ENCODE results near the gene AURKA. TPM values are rescaled to one million over a fixed set of nuclear protein-coding genes. Genes with fewer than 3 reads are reported as not detected.
A peak's percentile ranks its signal among the peaks of the same experiment; 100 is the strongest.

The AURKA gene
- total RNA-seq, result 38.2 TPM
- polyA plus RNA-seq, result 4.1 TPM
- long read RNA-seq, donor 1, partial matches to known transcripts, result 0 of 1 reads
- long read RNA-seq, donor 1, other reads (novel, unspliced or antisense), result 0 of 1 reads
- long read RNA-seq, donor 2, partial matches to known transcripts, result 15 of 25 reads
- long read RNA-seq, donor 2, other reads (novel, unspliced or antisense), result 0 of 25 reads
- long read RNA-seq, donor 3, partial matches to known transcripts, result 5 of 14 reads
- long read RNA-seq, donor 3, other reads (novel, unspliced or antisense), result 0 of 14 reads
- long read RNA-seq, donor 4, partial matches to known transcripts, result 0 of 4 reads
- long read RNA-seq, donor 4, other reads (novel, unspliced or antisense), result 0 of 4 reads
- long read RNA-seq, donor 5, partial matches to known transcripts, result 0 of 9 reads
- long read RNA-seq, donor 5, other reads (novel, unspliced or antisense), result 0 of 9 reads
- long read RNA-seq, donor 6, partial matches to known transcripts, result 0 of 5 reads
- long read RNA-seq, donor 6, other reads (novel, unspliced or antisense), result 0 of 5 reads
- long read RNA-seq, donor 7, partial matches to known transcripts, result 0 of 13 reads
- long read RNA-seq, donor 7, other reads (novel, unspliced or antisense), result 0 of 13 reads
- long read RNA-seq, donor 8, partial matches to known transcripts, result 0 of 2 reads
- long read RNA-seq, donor 8, other reads (novel, unspliced or antisense), result 0 of 2 reads
- long read RNA-seq, donor 9, partial matches to known transcripts, result 0 of 6 reads
- long read RNA-seq, donor 9, other reads (novel, unspliced or antisense), result 0 of 6 reads
- long read RNA-seq, donor 10, partial matches to known transcripts, result 0 of 8 reads
- long read RNA-seq, donor 10, other reads (novel, unspliced or antisense), result 0 of 8 reads

DNA sequence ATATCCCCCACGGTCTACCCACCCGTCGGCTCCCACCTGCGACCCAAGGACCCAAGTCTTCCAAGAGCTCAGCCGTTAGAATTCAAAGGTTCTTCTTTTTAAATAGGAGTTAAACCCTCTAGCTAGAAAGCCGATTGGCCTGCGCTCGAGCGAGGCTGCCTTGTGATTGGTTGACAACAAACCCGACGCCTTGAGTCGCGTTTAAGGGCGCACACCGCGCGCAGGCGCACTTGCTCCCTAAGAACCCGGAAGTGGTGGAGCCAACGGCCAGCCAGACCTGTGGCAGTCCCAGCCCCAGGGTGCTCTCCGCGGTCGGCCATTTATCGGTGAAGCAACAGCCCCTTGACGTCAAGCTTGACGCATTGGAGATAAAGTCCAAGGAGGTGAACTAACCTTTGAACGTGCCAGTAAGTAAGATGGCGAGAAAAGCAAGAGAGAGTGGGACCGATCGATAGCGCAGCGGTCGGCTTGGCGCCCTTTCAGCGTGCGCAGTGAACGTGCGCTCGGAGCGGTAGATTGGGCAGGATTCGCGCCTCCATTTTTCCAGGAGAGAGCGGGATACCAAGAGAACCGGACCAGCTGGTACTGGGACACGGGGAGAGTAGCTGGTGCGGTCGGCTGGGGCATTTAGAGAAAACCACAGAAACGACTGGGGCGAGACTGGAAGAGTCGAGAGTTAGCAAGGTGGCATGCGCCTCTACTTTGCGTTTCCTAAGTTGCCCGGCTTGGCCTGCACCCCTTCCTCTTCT, at the start of gene AURKA, which contains the start of gene CSTF1:
Gene AURKA (minus strand): TSS at position 84 of the 749 bp plus-strand sequence. CDS start 4,018 bp downstream, outside the sequence.
Gene CSTF1 (plus strand): TSS at position 514 of the 749 bp plus-strand sequence. CDS start 2,908 bp downstream, outside the sequence.
- Histone ChIP-seq H3K4me3 (ENCODE audit: low read length in 2 of 2) (peak within 1 kb of the TSS; percentile 77 to 80), H3K27ac (ENCODE audit: low read depth in 1 of 2, low read length in 1 of 2) (peak within 1 kb of the TSS; percentile 89 to 99), H3K9me3 (ENCODE audit: control insufficient read depth in 2 of 2, insufficient read depth in 1 of 2, low read length in 1 of 2) (no peaks in the 10 kb centered on the region), H3K4me1 (ENCODE audit: control insufficient read depth in 2 of 2, insufficient read depth in 2 of 2, low read length in 2 of 2) (peaks cover 16 to 17% of the 10 kb centered on the region in 2 donors), H3K27me3 (ENCODE audit: control insufficient read depth in 2 of 2, insufficient read depth in 1 of 2, low read length in 1 of 2) (no peaks in the 10 kb centered on the region), H3K36me3 (ENCODE audit: control insufficient read depth in 2 of 2, insufficient read depth in 2 of 2, low read length in 1 of 2) (peaks cover 17 to 48% of the 10 kb centered on the region in 2 donors)
- WGBS, result under 1% methylated on average over 53 of the region's 53 CpGs
- peak; percentile 94 to 99 (median 98) for DNase-seq (ENCODE audit: low read depth in 6 of 9, low spot score in 9 of 9)

- Histone ChIP-seq H3K9me3 (ENCODE audit: control insufficient read depth in 2 of 2, insufficient read depth in 1 of 2, low read length in 1 of 2) (no peaks in the 10 kb centered on the region), H3K27me3 (ENCODE audit: control insufficient read depth in 2 of 2, insufficient read depth in 1 of 2, low read length in 1 of 2) (no peaks in the 10 kb centered on the region), H3K27ac (ENCODE audit: low read depth in 1 of 2, low read length in 1 of 2) (peak overlapping the region in 1 of 2 donors; percentile 48), H3K4me3 (ENCODE audit: low read length in 2 of 2) (no peak overlapping the region), H3K4me1 (ENCODE audit: control insufficient read depth in 2 of 2, insufficient read depth in 2 of 2, low read length in 2 of 2) (peaks cover 14 to 32% of the 10 kb centered on the region in 2 donors), H3K36me3 (ENCODE audit: control insufficient read depth in 2 of 2, insufficient read depth in 2 of 2, low read length in 1 of 2) (no peaks in the 10 kb centered on the region)
- 33% methylated on average over 4 of the region's 4 CpGs for WGBS
- DNase-seq (ENCODE audit: low read depth in 6 of 9, low spot score in 9 of 9), result peak in 7 of 9 donors; percentile 26 to 83 (median 50)
Observed at GRCh38 chr20:56440346-56441007, 48.5 kb upstream of the AURKA start.

- Histone ChIP-seq H3K4me3 (ENCODE audit: low read length in 2 of 2) (no peak overlapping the region), H3K27me3 (ENCODE audit: control insufficient read depth in 2 of 2, insufficient read depth in 1 of 2, low read length in 1 of 2) (no peaks in the 10 kb centered on the region), H3K36me3 (ENCODE audit: control insufficient read depth in 2 of 2, insufficient read depth in 2 of 2, low read length in 1 of 2) (no peaks in the 10 kb centered on the region), H3K4me1 (ENCODE audit: control insufficient read depth in 2 of 2, insufficient read depth in 2 of 2, low read length in 2 of 2) (peaks cover 14 to 32% of the 10 kb centered on the region in 2 donors), H3K9me3 (ENCODE audit: control insufficient read depth in 2 of 2, insufficient read depth in 1 of 2, low read length in 1 of 2) (no peaks in the 10 kb centered on the region), H3K27ac (ENCODE audit: low read depth in 1 of 2, low read length in 1 of 2) (peak overlapping the region; percentile 10 to 48)
- 26% methylated on average over 5 of the region's 5 CpGs for WGBS
- DNase-seq (ENCODE audit: low read depth in 6 of 9, low spot score in 9 of 9), result peak in 2 of 9 donors; percentile 32 to 58
Observed at GRCh38 chr20:56439771-56440291, 47.8 kb upstream of the AURKA start.

- H3K36me3 ChIP-seq (ENCODE audit: control insufficient read depth in 2 of 2, insufficient read depth in 2 of 2, low read length in 1 of 2), result no peaks in the 10 kb centered on the region
- H3K27ac ChIP-seq (ENCODE audit: low read depth in 1 of 2, low read length in 1 of 2), result no peak overlapping the region
Observed at GRCh38 chr20:56438284-56438683, 46.3 kb upstream of the AURKA start.

DNA sequence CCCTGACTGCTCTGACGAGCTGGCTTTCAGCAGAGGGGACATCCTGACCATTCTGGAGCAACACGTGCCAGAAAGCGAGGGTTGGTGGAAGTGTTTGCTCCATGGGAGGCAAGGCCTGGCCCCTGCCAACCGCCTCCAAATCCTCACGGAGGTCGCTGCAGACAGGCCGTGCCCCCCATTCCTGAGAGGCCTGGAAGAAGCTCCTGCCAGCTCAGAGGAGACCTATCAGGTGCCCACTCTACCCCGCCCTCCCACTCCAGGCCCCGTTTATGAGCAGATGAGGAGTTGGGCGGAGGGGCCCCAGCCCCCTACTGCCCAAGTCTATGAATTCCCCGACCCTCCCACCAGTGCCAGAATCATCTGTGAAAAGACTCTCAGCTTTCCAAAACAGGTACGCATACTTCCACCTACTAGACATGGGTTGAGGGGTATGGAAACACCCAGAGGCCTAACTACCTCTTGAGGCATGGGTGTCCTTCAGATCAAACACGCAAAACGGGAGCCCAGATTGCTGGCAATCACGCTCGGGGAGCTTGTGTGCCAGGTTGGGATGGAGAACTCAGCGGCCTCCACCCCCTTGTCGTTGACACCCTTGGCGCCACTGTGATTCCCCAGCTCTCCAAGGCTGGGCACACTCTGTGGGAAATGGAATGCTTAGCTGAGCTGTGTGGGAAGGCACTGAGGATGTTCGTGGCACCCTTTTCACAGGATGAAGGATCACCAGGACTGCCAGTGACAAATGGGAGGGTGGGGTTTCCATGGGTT, 45.4 kb upstream of the AURKA start:
- no peaks in the 10 kb centered on the region for H3K9me3 ChIP-seq (ENCODE audit: control insufficient read depth in 2 of 2, insufficient read depth in 1 of 2, low read length in 1 of 2)
- H3K4me1 ChIP-seq (ENCODE audit: control insufficient read depth in 2 of 2, insufficient read depth in 2 of 2, low read length in 2 of 2), result peaks cover 14 to 24% of the 10 kb centered on the region in 2 donors
- no peaks in the 10 kb centered on the region for H3K27me3 ChIP-seq (ENCODE audit: control insufficient read depth in 2 of 2, insufficient read depth in 1 of 2, low read length in 1 of 2)
- no peak overlapping the region for H3K27ac ChIP-seq (ENCODE audit: low read depth in 1 of 2, low read length in 1 of 2)
- no peaks in the 10 kb centered on the region for H3K36me3 ChIP-seq (ENCODE audit: control insufficient read depth in 2 of 2, insufficient read depth in 2 of 2, low read length in 1 of 2)
- 98% methylated on average over 20 of the region's 20 CpGs for WGBS
- DNase-seq (ENCODE audit: low read depth in 6 of 9, low spot score in 9 of 9), result no peak
- no peak overlapping the region for H3K4me3 ChIP-seq (ENCODE audit: low read length in 2 of 2)

More at GRCh38 chr20:56438284-56438683, 46.3 kb upstream of the AURKA start:
- DNase-seq (ENCODE audit: low read depth in 6 of 9, low spot score in 9 of 9), result no peak
- peaks cover 14 to 29% of the 10 kb centered on the region in 2 donors for H3K4me1 ChIP-seq (ENCODE audit: control insufficient read depth in 2 of 2, insufficient read depth in 2 of 2, low read length in 2 of 2)
- H3K9me3 ChIP-seq (ENCODE audit: control insufficient read depth in 2 of 2, insufficient read depth in 1 of 2, low read length in 1 of 2), result no peaks in the 10 kb centered on the region
- no peaks in the 10 kb centered on the region for H3K27me3 ChIP-seq (ENCODE audit: control insufficient read depth in 2 of 2, insufficient read depth in 1 of 2, low read length in 1 of 2)
- H3K4me3 ChIP-seq (ENCODE audit: low read length in 2 of 2), result no peak overlapping the region
- WGBS, result 97% methylated on average over 4 of the region's 4 CpGs

- DNase-seq (ENCODE audit: low read depth in 6 of 9, low spot score in 9 of 9), result no peak
- H3K9me3 ChIP-seq (ENCODE audit: control insufficient read depth in 2 of 2, insufficient read depth in 1 of 2, low read length in 1 of 2), result no peaks in the 10 kb centered on the region
- no peak overlapping the region for H3K4me3 ChIP-seq (ENCODE audit: low read length in 2 of 2)
- no peak overlapping the region for H3K27ac ChIP-seq (ENCODE audit: low read depth in 1 of 2, low read length in 1 of 2)
- H3K36me3 ChIP-seq (ENCODE audit: control insufficient read depth in 2 of 2, insufficient read depth in 2 of 2, low read length in 1 of 2), result no peaks in the 10 kb centered on the region
- 94% methylated on average over 6 of the region's 6 CpGs for WGBS
- H3K27me3 ChIP-seq (ENCODE audit: control insufficient read depth in 2 of 2, insufficient read depth in 1 of 2, low read length in 1 of 2), result no peaks in the 10 kb centered on the region
- H3K4me1 ChIP-seq (ENCODE audit: control insufficient read depth in 2 of 2, insufficient read depth in 2 of 2, low read length in 2 of 2), result peaks cover 0 to 3% of the 10 kb centered on the region in 2 donors
Observed at GRCh38 chr20:56433880-56434255, 41.9 kb upstream of the AURKA start.

- H3K27me3 ChIP-seq (ENCODE audit: control insufficient read depth in 2 of 2, insufficient read depth in 1 of 2, low read length in 1 of 2), result no peaks in the 10 kb centered on the region
- H3K9me3 ChIP-seq (ENCODE audit: control insufficient read depth in 2 of 2, insufficient read depth in 1 of 2, low read length in 1 of 2), result no peaks in the 10 kb centered on the region
- H3K27ac ChIP-seq (ENCODE audit: low read depth in 1 of 2, low read length in 1 of 2), result no peak overlapping the region
- 95% methylated on average over 3 of the region's 3 CpGs for WGBS
- no peak for DNase-seq (ENCODE audit: low read depth in 6 of 9, low spot score in 9 of 9)
- H3K4me3 ChIP-seq (ENCODE audit: low read length in 2 of 2), result no peak overlapping the region
- no peaks in the 10 kb centered on the region for H3K36me3 ChIP-seq (ENCODE audit: control insufficient read depth in 2 of 2, insufficient read depth in 2 of 2, low read length in 1 of 2)
- H3K4me1 ChIP-seq (ENCODE audit: control insufficient read depth in 2 of 2, insufficient read depth in 2 of 2, low read length in 2 of 2), result peaks cover 0 to 2% of the 10 kb centered on the region in 2 donors
Observed at GRCh38 chr20:56433221-56433879, 41.3 kb upstream of the AURKA start.
